Neural cell (in vitro differentiated cells): Measurements from ENCODE around the gene PARL.

Experiments used
- CTCF ChIP-seq: fragments of 450-650 bp; IDR thresholded peaks from 2 replicates; pipeline ENCODE4 v1.5.1; 2014; ENCODE audit warnings: antibody characterized with exemption, mild to moderate bottlenecking, moderate library complexity; ENCODE audit not compliant: poor library complexity, severe bottlenecking
- EP300 ChIP-seq: fragments of 450-650 bp; conservative IDR thresholded peaks from 2 replicates; pipeline ENCODE4 v1.6.1; 2014; ENCODE audit warnings: antibody characterized with exemption, mild to moderate bottlenecking, moderate library complexity; ENCODE audit not compliant: poor library complexity, severe bottlenecking
- EZH2 ChIP-seq: fragments of 200-600, 300-800 bp; shearing (Covaris generic), sonication (generic); IDR thresholded peaks from 2 replicates; pipeline ENCODE4 v1.6.1; 2014; ENCODE audit warnings: antibody characterized with exemption, low read length, borderline replicate concordance, mild to moderate bottlenecking; ENCODE audit not compliant: insufficient read depth, poor library complexity, severe bottlenecking
- POLR2AphosphoS5 ChIP-seq: IDR thresholded peaks from 2 replicates; pipeline ENCODE4 v1.6.1; 2012
- RAD21 ChIP-seq: fragments of 450-650 bp; conservative IDR thresholded peaks from 2 replicates; pipeline ENCODE4 v1.6.1; 2014; ENCODE audit warnings: antibody characterized with exemption, mild to moderate bottlenecking, moderate library complexity
- SMC3 ChIP-seq: fragments of 450-650 bp; conservative IDR thresholded peaks from 2 replicates; pipeline ENCODE4 v1.6.1; 2014; ENCODE audit warnings: antibody characterized with exemption, mild to moderate bottlenecking, moderate library complexity; ENCODE audit not compliant: poor library complexity
- TAF1 ChIP-seq: IDR thresholded peaks from 2 replicates; pipeline ENCODE4 v1.6.1; 2012; ENCODE audit warnings: low read depth

GRCh38 chr3:183819831-183820230, 64.8 kb downstream of the PARL start:
- TF ChIP-seq SMC3, result no peak
- no peak for TF ChIP-seq CTCF
- TF ChIP-seq EZH2, result no peak
- no peak for TF ChIP-seq EP300
- TF ChIP-seq RAD21, result no peak
- TF ChIP-seq TAF1, result no peak
- no peak for TF ChIP-seq POLR2AphosphoS5
